HL-60 (cell line): ENCODE data around the gene ERGIC3.
"Not testable (repeated sequence)": the region's sequence is repeated elsewhere in the genome, so short reads cannot be mapped to it uniquely, and the experiment has no call there.

Experiments
- DNase-seq, 2 experiments: peaks; one replicate each; pipeline ENCODE4 v3.0.0-alpha.2; 2010 to 2020; ENCODE audit warnings: low read depth in 1 of 2, low spot score in 1 of 2
- H3K27ac ChIP-seq: fragments of 250-450 bp; sonication (Bioruptor Pico); replicated peaks from 2 replicates; pipeline ENCODE4 v1.5.1; 2020; ENCODE audit warnings: mild to moderate bottlenecking, moderate library complexity
- H3K27me3 ChIP-seq: fragments of 250-450 bp; sonication (Bioruptor Pico); 2 replicates; pipeline ENCODE4 v1.5.1; 2021; ENCODE audit warnings: mild to moderate bottlenecking, moderate library complexity; ENCODE audit not compliant: insufficient read depth, poor library complexity, severe bottlenecking
- H3K4me3 ChIP-seq: replicated peaks from 2 replicates; pipeline ENCODE4 v1.5.1; 2011; ENCODE audit warnings: mild to moderate bottlenecking, control low read depth, low read length; ENCODE audit not compliant: insufficient read depth
- GABPA ChIP-seq: IDR thresholded peaks from 2 replicates; pipeline ENCODE4 v1.6.1; 2012; ENCODE audit warnings: low read depth
- POLR2AphosphoS5 ChIP-seq: IDR thresholded peaks from 2 replicates; pipeline ENCODE4 v1.6.1; 2012; ENCODE audit warnings: low read depth
- SPI1 ChIP-seq: IDR thresholded peaks from 2 replicates; pipeline ENCODE4 v1.6.1; 2012; ENCODE audit warnings: low read depth, mild to moderate bottlenecking, borderline replicate concordance
- TF ChIP-seq, protein P1 (sequence below): IDR thresholded peaks from one replicate; pipeline ENCODE4 v1.5.1; 2011; ENCODE audit warnings: low read length, control low read depth, inconsistent platforms; ENCODE audit not compliant: insufficient read depth
- TF ChIP-seq, protein P2 (sequence below): IDR thresholded peaks from 2 replicates; pipeline ENCODE4 v1.6.1; 2012; ENCODE audit warnings: low read depth; ENCODE audit not compliant: insufficient replicate concordance

The ERGIC3 gene

DNA sequence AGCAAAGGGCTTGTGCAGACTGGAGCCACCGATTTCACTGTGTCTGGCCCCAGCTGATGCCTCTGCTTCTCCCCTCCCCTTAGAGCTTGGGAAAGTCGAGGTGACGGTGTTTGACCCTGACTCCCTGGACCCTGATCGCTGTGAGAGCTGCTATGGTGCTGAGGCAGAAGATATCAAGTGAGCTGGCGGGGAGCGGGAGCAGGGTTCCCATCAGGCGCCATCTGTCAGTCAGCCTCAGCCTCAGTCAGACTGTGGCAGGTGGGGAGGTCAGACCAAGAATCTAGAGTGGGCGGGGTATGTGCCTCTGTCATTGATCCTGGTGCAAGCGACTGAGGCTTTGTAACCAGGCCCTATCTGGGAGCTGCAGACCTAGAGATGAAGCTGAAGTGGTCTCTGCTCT lies 5.5 kb downstream of the ERGIC3 start:
- TF ChIP-seq, protein P1, sequence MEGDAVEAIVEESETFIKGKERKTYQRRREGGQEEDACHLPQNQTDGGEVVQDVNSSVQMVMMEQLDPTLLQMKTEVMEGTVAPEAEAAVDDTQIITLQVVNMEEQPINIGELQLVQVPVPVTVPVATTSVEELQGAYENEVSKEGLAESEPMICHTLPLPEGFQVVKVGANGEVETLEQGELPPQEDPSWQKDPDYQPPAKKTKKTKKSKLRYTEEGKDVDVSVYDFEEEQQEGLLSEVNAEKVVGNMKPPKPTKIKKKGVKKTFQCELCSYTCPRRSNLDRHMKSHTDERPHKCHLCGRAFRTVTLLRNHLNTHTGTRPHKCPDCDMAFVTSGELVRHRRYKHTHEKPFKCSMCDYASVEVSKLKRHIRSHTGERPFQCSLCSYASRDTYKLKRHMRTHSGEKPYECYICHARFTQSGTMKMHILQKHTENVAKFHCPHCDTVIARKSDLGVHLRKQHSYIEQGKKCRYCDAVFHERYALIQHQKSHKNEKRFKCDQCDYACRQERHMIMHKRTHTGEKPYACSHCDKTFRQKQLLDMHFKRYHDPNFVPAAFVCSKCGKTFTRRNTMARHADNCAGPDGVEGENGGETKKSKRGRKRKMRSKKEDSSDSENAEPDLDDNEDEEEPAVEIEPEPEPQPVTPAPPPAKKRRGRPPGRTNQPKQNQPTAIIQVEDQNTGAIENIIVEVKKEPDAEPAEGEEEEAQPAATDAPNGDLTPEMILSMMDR = no peak
- TF ChIP-seq POLR2AphosphoS5 (no peak), GABPA (no peak), SPI1 (no peak)
- TF ChIP-seq, protein P2, sequence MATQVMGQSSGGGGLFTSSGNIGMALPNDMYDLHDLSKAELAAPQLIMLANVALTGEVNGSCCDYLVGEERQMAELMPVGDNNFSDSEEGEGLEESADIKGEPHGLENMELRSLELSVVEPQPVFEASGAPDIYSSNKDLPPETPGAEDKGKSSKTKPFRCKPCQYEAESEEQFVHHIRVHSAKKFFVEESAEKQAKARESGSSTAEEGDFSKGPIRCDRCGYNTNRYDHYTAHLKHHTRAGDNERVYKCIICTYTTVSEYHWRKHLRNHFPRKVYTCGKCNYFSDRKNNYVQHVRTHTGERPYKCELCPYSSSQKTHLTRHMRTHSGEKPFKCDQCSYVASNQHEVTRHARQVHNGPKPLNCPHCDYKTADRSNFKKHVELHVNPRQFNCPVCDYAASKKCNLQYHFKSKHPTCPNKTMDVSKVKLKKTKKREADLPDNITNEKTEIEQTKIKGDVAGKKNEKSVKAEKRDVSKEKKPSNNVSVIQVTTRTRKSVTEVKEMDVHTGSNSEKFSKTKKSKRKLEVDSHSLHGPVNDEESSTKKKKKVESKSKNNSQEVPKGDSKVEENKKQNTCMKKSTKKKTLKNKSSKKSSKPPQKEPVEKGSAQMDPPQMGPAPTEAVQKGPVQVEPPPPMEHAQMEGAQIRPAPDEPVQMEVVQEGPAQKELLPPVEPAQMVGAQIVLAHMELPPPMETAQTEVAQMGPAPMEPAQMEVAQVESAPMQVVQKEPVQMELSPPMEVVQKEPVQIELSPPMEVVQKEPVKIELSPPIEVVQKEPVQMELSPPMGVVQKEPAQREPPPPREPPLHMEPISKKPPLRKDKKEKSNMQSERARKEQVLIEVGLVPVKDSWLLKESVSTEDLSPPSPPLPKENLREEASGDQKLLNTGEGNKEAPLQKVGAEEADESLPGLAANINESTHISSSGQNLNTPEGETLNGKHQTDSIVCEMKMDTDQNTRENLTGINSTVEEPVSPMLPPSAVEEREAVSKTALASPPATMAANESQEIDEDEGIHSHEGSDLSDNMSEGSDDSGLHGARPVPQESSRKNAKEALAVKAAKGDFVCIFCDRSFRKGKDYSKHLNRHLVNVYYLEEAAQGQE = no peak
- Histone ChIP-seq H3K4me3 (no peak overlapping the region), H3K27ac (no peak overlapping the region), H3K27me3 (no peaks in the 10 kb centered on the region)
- DNase-seq = no peak

DNA sequence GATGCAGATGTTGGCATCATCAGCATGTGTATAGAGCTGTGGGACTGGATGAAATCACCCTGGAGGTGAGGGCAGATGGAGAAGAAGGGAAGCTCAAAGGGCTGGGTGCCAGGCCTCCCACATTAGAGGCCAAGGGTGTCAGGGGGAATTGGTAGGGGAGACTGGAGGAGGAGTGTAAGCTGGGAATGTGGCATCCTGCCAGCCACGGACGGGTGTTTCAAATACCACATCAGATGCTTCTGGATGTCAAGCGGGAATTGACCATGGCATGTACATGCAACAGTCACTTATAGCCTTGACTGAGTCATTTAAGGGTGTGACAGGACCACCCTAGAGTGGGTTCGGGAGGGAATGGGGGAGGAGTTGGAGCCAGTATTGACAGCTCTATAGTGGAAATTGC lies 9.6 kb downstream of the ERGIC3 start:
- no peak for DNase-seq
- TF ChIP-seq, protein P1 = no peak
- no peak for TF ChIP-seq POLR2AphosphoS5
- no peak for TF ChIP-seq GABPA
- no peak for TF ChIP-seq SPI1
- TF ChIP-seq, protein P2 = no peak
- Histone ChIP-seq H3K27me3 (no peaks in the 10 kb centered on the region), H3K27ac (no peak overlapping the region), H3K4me3 (no peak overlapping the region)

DNA sequence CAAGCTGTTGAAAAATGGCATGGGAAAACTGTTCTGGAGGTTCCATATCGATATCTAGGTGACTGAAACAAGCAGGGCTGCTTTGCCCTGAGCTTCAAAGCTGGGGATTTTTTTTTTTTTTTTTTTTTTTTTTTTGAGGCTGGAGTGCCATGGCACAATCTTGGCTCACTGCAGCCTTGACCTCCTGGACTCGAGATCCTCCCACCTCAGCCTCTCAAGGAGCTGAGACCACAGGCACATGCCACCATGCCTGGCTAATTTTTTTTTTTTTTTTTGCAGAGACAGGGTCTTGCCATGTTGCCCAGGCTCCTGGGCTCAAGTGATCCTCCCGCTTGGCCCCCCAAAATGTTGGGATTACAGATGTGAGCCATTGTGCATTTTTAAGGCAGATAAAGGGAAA lies 11.0 kb downstream of the ERGIC3 start:
- DNase-seq = no peak
- H3K4me3 ChIP-seq = no peak overlapping the region
- no peak for TF ChIP-seq GABPA
- TF ChIP-seq, protein P1 = no peak
- H3K27me3 ChIP-seq = no peaks in the 10 kb centered on the region
- no peak overlapping the region for H3K27ac ChIP-seq

DNA sequence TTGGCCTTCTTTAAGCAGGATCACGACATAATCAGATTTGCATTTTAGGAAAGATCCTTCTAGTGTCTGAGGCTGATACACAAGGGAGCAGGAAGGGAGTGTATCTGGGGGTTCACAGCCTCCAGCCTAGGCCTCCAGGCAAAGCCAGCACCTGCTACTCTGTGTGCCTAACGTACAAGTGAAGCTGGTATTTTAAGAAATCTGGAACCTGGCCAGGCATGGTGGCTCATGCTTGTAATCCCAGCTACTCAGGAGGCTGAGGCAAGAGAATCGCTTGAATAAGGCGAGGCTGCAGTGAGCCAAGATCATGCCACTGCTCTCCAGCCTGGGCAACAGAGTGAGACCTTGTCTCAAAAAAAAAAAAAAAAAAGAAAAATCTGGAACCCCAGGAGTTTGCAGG lies 13.6 kb downstream of the ERGIC3 start:
- H3K27ac ChIP-seq, DNase-seq, H3K27me3 ChIP-seq, H3K4me3 ChIP-seq: not testable (repeated sequence)
